ENCODE results near the gene FADS2. TPM values are rescaled to one million over a fixed set of nuclear protein-coding genes. Genes with fewer than 3 reads are reported as not detected.

The FADS2 gene
- total RNA-seq, 6 experiments from 2014 or later: 56.0 to 105 (median 81.1) TPM

GRCh38 chr11:61817471-61818202 is 10.5 kb upstream of the FADS2 start:
- H3K9me3 Mint-ChIP-seq: no peaks in the 10 kb centered on the region; the same call in 1 of the 2 replicates
- peaks cover 17% of the 10 kb centered on the region for H3K36me3 Mint-ChIP-seq (ENCODE audit: low read depth)
- no peak for DNase-seq
- peak overlapping the region; percentile 83 for H3K4me3 Mint-ChIP-seq
- peaks cover 6% of the 10 kb centered on the region for H3K27me3 Mint-ChIP-seq (ENCODE audit: insufficient read depth)
- H3K4me1 Mint-ChIP-seq (ENCODE audit: low read depth): peaks cover 41% of the 10 kb centered on the region
- H3K27ac Mint-ChIP-seq: peak overlapping the region; percentile 83
- TF ChIP-seq CTCF (IDR thresholded peaks at IDR 0.05): no peak

GRCh38 chr11:61820174-61820573 is 7.9 kb upstream of the FADS2 start:
- no peak for TF ChIP-seq CTCF (IDR thresholded peaks at IDR 0.05)
- H3K4me3 Mint-ChIP-seq: no peak overlapping the region
- H3K9me3 Mint-ChIP-seq: no peaks in the 10 kb centered on the region
- peak; percentile 68 for DNase-seq
- H3K4me1 Mint-ChIP-seq (ENCODE audit: low read depth): peaks cover 29% of the 10 kb centered on the region
- H3K27me3 Mint-ChIP-seq (ENCODE audit: insufficient read depth): peaks cover 4% of the 10 kb centered on the region
- peak overlapping the region; percentile 88 for H3K27ac Mint-ChIP-seq
- no peaks in the 10 kb centered on the region for H3K36me3 Mint-ChIP-seq (ENCODE audit: low read depth)

- no peak for TF ChIP-seq CTCF (IDR thresholded peaks at IDR 0.05)
- Mint-ChIP-seq H3K27ac (peak overlapping the region; percentile 79), H3K27me3 (ENCODE audit: insufficient read depth) (peaks cover 2% of the 10 kb centered on the region), H3K36me3 (ENCODE audit: low read depth) (no peaks in the 10 kb centered on the region), H3K9me3 (no peaks in the 10 kb centered on the region), H3K4me1 (ENCODE audit: low read depth) (peaks cover 29% of the 10 kb centered on the region), H3K4me3 (peak overlapping the region; percentile 91)
- no peak for DNase-seq
These were observed 1.1 kb upstream of the FADS2 start for GRCh38 chr11:61826930-61827570.

GRCh38 chr11:61828379-61828628 is 204 bp downstream of the FADS2 start:
- peak overlapping the region; percentile 91 for H3K4me3 Mint-ChIP-seq
- peaks cover 29% of the 10 kb centered on the region for H3K4me1 Mint-ChIP-seq (ENCODE audit: low read depth)
- no peak for DNase-seq
- no peaks in the 10 kb centered on the region for H3K36me3 Mint-ChIP-seq (ENCODE audit: low read depth)
- H3K27ac Mint-ChIP-seq: peak overlapping the region; percentile 73
- TF ChIP-seq CTCF (IDR thresholded peaks at IDR 0.05): no peak
- peaks cover 2% of the 10 kb centered on the region for H3K27me3 Mint-ChIP-seq (ENCODE audit: insufficient read depth)
- no peaks in the 10 kb centered on the region for H3K9me3 Mint-ChIP-seq

GRCh38 chr11:61828629-61829407 is 718 bp downstream of the FADS2 start:
- no peak for DNase-seq
- H3K4me1 Mint-ChIP-seq (ENCODE audit: low read depth): peaks cover 34% of the 10 kb centered on the region
- no peaks in the 10 kb centered on the region for H3K9me3 Mint-ChIP-seq
- H3K27me3 Mint-ChIP-seq (ENCODE audit: insufficient read depth): peaks cover 2% of the 10 kb centered on the region
- H3K27ac Mint-ChIP-seq: peak overlapping the region; percentile 33; the same call in 1 of the 2 replicates
- peak overlapping the region; percentile 91 for H3K4me3 Mint-ChIP-seq
- no peaks in the 10 kb centered on the region for H3K36me3 Mint-ChIP-seq (ENCODE audit: low read depth)
- TF ChIP-seq CTCF (IDR thresholded peaks at IDR 0.05): peak; percentile 74
